ENCODE results near the gene MRPS18A.

MRPS18A gene

GRCh38 chr6:43698584-43699349 lies 11.2 kb upstream of the MRPS18A start:
- no peak for DNase-seq (ENCODE audit: low read depth)

- no peak for DNase-seq (ENCODE audit: low read depth)
Observed at GRCh38 chr6:43697421-43697820, 9.8 kb upstream of the MRPS18A start.

GRCh38 chr6:43695967-43696291 lies 8.3 kb upstream of the MRPS18A start:
- DNase-seq (ENCODE audit: low read depth): no peak

- DNase-seq (ENCODE audit: low read depth): no peak
Observed at GRCh38 chr6:43695215-43695966, 7.8 kb upstream of the MRPS18A start.

GRCh38 chr6:43689421-43689820 lies 1.8 kb upstream of the MRPS18A start:
- no peak for DNase-seq (ENCODE audit: low read depth)

- DNase-seq (ENCODE audit: low read depth): no peak
Observed at GRCh38 chr6:43687079-43687436, 533 bp downstream of the MRPS18A start.

- no peak for DNase-seq (ENCODE audit: low read depth)
Observed at GRCh38 chr6:43683708-43684455, 3.7 kb downstream of the MRPS18A start.

GRCh38 chr6:43682724-43683429 lies 4.7 kb downstream of the MRPS18A start:
- no peak for DNase-seq (ENCODE audit: low read depth)

- DNase-seq (ENCODE audit: low read depth): no peak
Observed at GRCh38 chr6:43681303-43681702, 6.3 kb downstream of the MRPS18A start.

- no peak for DNase-seq (ENCODE audit: low read depth)
Observed at GRCh38 chr6:43680308-43681200, 7.0 kb downstream of the MRPS18A start.

GRCh38 chr6:43679057-43679456 lies 8.5 kb downstream of the MRPS18A start:
- no peak for DNase-seq (ENCODE audit: low read depth)

- DNase-seq (ENCODE audit: low read depth): no peak
Observed at GRCh38 chr6:43678341-43678740, 9.2 kb downstream of the MRPS18A start.

- no peak for DNase-seq (ENCODE audit: low read depth)
Observed at GRCh38 chr6:43677759-43678158, 9.8 kb downstream of the MRPS18A start.

GRCh38 chr6:43676962-43677606 lies 10.5 kb downstream of the MRPS18A start:
- no peak for DNase-seq (ENCODE audit: low read depth)

- DNase-seq (ENCODE audit: low read depth): no peak
Observed at GRCh38 chr6:43674921-43675320, 12.7 kb downstream of the MRPS18A start.

GRCh38 chr6:43674291-43674690 lies 13.3 kb downstream of the MRPS18A start:
- DNase-seq (ENCODE audit: low read depth): no peak

GRCh38 chr6:43673444-43674084 lies 14.0 kb downstream of the MRPS18A start:
- DNase-seq (ENCODE audit: low read depth): no peak

- no peak for DNase-seq (ENCODE audit: low read depth)
Observed at GRCh38 chr6:43671801-43672690, 15.5 kb downstream of the MRPS18A start.

Measured in stimulated activated CD8-positive, alpha-beta memory T cell treated with anti-CD3 and anti-CD28 coated beads, Interleukin-15, amount 100 ng/mL, for 1 hour (primary cell).